HG02852 (cell line): ENCODE results near the gene SURF2.

ENCODE experiments used
- ATAC-seq: cut with Tn5 transposase; IDR thresholded peaks from one replicate; pipeline ENCODE4 v1.9.1; 2021; ENCODE audit warnings: mild to moderate bottlenecking, moderate library complexity; ENCODE audit not compliant: unreplicated experiment

SURF2 gene

DNA sequence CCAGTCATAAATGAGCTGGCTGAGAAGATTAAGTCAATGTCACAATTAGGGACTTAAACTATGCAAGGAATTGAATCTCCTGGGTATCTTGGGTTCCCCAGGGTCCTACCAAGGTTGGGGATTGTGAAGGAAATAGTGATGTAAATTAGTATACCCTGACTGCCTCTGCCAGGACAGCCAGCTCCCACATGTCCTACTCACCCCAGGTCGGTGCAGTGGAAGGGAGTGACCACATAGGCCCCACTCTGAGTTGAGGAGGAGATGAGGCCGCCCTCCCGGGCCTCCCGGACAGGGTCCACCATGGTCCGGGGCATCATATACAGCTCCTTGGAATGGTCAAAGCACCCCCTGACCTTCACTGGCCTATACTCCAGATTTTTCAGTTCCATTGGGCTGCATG is 2.8 kb upstream of the SURF2 start:
- ATAC-seq, result no peak

DNA sequence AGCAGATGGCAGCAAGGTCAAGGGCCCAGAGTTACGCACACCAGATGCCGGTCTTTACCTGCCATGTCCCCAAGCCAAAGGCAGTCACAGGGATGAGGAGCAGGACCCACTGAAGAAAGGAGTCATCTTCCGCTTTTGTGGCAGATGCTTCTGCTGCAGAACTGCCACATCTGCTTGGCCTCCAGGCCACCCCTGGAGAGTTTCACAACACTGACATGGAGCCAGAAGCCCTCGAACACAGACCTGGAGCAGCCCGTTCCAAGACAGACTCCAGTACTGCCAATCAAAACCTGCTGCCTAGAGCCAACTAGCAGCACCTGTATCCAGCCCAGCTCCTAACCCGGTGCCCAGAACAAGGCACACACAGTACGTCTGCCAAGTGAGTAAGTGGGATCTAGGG is 1.6 kb upstream of the SURF2 start:
- no peak for ATAC-seq

- peak; percentile 24 for ATAC-seq
Measured at GRCh38 chr9:133355881-133356357, 431 bp upstream of the SURF2 start.

GRCh38 chr9:133357656-133358055 is 1.3 kb downstream of the SURF2 start:
- no peak for ATAC-seq

DNA sequence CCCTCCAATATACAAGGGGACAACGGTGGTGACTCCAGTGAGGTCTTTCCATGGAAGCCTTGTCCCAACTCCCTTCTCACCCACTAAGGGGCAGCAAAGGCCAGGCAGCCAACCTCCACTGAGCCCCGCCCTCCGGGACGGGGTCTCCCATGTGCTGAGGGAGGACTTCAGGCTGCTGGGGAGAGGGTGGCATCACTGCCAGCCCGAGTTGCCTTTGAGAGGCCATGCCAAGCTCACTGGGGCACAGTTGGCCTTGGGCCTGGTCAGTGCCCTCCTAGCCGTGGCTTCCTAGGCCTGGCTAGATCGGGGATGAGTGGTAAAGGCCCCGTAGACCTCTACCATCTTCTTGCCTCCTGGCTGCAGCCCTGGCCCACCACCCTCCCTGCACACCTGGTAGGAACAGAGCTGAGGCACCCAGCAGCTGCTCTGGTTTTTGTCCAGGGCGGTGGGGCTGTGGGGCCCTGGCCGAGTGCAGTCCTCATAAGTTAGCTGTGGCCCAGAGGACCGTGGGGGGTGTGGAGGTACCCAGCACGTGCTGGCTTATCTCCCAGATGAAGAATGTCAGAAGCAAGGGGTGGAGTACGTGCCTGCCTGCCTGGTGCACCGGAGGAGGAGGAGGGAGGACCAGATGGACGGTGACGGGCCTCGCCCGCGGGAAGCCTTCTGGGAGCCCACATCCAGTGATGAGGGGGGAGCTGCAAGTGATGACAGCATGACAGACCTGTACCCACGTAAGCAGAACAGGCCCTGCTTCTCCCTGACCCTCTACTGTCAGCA is 3.2 kb downstream of the SURF2 start:
- ATAC-seq, result no peak

DNA sequence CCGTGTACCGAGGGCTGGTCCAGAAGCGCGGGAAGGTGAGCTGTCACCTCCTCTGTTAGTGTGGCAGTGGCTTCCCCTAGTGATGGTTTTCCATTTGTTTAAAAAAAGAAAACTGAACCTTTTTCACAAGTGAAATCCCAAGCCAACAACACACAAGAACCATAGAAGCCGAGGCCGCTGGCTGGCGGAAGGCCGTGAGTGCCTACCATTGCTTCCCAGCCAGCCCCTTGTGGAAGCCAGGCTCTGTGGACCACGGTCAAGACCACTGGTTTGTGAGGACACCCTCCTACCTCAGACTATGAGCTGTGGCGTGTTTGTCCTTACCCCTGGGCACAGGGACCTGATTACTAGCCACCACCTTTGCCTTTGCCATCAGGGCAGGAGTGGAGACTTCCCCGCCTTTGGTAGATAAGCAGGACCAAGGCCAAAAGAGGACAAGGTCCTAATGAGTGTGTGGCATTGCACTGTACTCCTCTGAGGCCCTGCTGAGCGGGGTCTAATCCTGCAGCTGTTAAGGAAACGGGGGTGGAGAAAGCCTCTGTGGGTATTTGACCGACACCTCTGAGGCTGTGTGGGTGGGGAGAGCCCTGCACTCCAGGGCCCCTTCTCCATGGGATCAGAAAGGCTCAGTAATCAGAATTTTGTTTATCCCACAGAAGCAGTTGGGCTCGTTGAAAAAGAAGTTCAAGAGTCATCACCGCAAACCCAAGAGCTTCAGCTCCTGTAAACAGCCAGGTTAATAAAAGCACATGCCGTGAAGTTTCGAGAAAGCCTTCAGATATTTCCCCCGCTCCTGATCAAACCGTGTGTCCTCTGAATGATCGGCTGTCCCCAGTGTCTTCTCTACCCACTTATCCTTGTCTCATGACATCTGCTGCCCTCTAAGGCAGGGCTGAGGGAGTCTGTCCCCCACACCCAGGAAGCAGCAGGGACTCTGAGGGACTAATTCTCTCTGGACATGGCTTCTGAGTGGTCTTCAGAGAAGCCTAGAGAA is 4.3 kb downstream of the SURF2 start:
- ATAC-seq, result no peak

GRCh38 chr9:133361507-133362092 is 5.2 kb downstream of the SURF2 start:
- no peak for ATAC-seq

DNA sequence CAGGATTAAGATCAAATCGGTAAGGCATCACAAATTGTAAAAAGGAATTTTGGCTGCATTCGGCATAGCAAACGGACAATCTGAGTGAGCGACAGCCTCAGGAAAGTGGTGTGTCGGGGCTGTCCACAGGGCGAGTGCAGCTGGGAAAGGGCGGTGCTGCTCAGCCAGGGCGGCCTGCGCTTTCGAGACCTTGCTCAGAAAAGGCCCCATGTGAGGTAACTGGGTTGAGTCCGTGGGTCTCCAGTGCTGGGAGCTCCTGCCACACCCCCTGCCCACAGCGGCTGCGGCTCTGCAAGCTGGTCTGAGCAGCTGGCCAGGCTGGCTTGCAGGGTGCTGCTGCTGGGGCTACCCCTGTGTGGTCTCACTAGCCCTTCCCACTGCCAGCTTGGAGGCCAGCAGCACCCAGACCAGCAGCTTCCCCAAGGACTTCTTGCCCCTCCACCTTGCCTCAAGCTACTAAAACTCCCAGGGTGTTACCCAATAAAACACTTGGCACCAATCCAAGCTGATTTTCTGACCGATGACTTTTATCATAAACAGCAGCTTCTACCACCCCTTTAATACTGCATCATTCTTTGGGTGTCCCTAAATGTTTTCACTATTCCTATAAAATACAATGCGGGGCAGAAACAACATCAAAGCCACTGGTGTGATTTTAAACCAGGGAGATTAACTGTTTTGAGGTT is 6.2 kb downstream of the SURF2 start:
- ATAC-seq, result no peak

GRCh38 chr9:133366435-133366834 is 10.1 kb downstream of the SURF2 start:
- ATAC-seq, result no peak

DNA sequence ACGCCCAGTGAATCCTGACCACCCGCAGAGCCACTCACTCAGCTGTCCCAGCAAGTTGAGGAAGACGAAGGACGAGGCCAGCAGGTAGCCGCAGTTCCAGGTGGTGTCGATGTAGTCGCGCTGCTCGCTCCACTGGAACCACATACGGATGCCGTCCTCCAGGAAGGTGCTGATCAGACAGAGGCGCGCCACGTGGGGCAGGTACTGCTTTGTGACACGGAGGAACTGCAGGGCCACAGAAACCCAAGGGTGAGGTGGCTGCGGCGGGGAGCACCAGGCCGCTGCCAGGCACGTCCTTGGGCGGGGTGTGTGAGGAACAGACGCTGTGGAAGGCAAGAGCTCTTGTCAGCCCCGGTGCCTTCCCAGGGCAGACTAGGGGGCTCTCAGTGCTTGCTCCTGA is 10.9 kb downstream of the SURF2 start:
- no peak for ATAC-seq

DNA sequence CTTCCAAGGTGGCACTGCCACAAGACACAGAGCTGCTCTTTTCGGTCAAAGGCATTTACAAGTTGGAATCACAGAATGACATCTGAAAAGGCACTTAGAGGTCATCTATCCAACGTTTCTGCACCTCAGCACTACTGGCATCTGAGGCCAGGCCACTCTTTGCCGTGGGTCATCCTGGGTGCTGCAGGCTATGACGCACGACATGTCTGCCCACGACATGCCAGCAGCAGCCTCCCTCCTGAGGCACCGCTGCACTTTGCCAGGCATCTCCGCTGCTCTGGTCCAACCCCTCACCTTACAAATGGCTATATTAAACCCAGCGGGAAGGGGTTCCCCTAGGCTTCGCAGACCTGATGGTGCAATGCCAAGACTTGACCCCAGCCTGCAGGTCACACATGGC is 11.4 kb downstream of the SURF2 start:
- no peak for ATAC-seq

- no peak for ATAC-seq
Measured at GRCh38 chr9:133368249-133368881, 12.0 kb downstream of the SURF2 start.

GRCh38 chr9:133369422-133369821 is 13.1 kb downstream of the SURF2 start:
- ATAC-seq, result no peak

DNA sequence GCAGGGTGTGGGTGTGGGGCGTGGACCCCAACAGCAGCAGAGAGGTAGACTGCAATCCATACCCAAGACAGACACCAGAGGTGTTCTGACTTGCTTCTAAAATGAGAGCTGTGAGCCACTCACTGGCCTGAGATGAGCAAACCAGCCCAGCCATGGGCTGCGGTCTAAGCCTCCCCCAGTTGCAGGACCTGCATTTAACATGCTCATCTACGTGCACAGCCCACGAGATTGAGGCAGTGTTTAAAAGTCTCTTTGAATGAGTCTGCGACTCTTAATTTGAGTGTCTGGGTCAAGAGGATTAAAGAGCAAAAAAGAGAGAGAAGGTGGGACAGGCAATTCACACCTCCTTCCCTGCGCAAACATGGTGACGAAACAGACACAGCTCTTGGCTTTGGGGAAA is 13.6 kb downstream of the SURF2 start:
- no peak for ATAC-seq

DNA sequence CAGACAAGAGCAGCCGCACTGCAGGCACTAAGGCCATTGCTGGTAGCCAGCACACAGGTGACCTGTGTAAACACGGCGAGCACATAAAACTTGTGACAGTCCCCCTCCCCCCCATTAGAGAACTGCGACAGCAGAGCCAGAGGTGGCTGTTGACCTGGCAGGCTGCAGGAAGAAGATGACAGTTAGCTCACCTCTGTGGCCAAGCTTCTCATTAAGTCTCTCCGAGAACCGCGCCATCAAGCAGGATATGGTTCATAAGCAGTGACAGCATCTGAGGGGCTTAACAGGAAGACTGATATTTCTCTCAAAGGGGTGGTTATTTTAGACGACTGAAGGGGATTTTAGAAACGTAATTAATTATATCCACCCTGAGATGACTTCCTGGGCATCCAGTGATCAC is 14.3 kb downstream of the SURF2 start:
- ATAC-seq, result no peak

DNA sequence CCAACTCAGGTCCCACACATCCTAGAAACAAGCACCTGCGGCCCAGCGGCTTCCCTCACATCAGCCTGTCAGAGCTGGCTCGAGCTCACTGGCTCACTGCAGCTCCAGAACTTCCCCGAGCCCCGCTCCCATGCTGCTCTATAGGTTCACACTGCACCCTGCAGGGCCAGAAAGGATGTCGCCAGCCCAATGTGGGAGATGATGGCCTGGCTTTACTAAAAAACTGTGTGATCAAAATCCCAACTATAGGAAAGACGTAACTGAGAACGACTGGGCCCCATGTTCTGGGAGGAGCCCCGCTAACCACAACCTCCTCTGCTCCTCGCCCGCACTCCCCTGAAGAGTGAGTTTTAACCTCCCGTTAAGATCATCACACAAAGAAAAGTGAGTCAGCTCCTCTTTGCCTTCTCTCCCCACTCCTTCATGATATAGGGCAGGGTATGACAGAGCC is 14.9 kb downstream of the SURF2 start:
- ATAC-seq, result no peak

- ATAC-seq, result no peak
Measured at GRCh38 chr9:133372144-133372543, 15.8 kb downstream of the SURF2 start.

DNA sequence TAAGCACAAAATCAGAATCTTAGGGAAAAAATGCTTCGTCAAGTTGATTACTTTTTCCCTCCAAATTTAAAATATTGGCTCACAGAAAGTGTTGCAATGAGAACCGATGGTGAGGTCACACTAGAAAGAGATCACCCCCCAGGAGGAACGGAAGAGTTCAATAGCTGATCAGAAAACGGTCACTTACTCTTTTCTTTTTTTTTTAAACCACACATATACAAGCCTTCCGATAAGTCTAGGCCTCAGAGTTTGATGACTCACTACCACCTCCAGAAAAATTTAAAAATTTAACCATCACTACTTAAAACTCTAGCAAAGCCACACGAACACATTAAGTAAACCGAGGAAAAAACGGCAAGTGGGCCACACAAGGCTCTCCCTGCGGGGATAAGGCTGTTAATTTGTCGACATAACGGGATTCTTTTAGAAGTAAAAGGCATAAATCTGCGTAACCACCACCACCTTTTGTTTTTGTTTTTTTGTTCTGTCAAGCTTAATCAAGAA is 18.3 kb downstream of the SURF2 start:
- no peak for ATAC-seq

GRCh38 chr9:133375116-133375723 is 18.9 kb downstream of the SURF2 start:
- ATAC-seq, result peak; percentile 24
